C4-2B (cell line): ENCODE data around the gene ZNF346.

Experiments
- H3K27ac ChIP-seq: fragments of 450-650 bp; 2 replicates; pipeline ENCODE4 v1.5.1; 2017
- CTCF ChIP-seq: fragments of 450-650 bp; conservative IDR thresholded peaks from 2 replicates; pipeline ENCODE4 v1.5.1; 2017; ENCODE audit warnings: mild to moderate bottlenecking
- ZFX ChIP-seq: fragments of 450-650 bp; IDR thresholded peaks from 2 replicates; pipeline ENCODE4 v1.6.1; 2017

The ZNF346 gene

GRCh38 chr5:177023303-177023664 is 788 bp downstream of the ZNF346 start:
- TF ChIP-seq ZFX: no peak
- no peak for TF ChIP-seq CTCF
- peak overlapping the region; percentile 91 for H3K27ac ChIP-seq

- TF ChIP-seq CTCF: no peak
- no peak for TF ChIP-seq ZFX
- no peak overlapping the region for H3K27ac ChIP-seq
These were observed 2.1 kb downstream of the ZNF346 start for GRCh38 chr5:177024559-177024958.

GRCh38 chr5:177025101-177025601 is 2.7 kb downstream of the ZNF346 start:
- H3K27ac ChIP-seq: no peak overlapping the region
- no peak for TF ChIP-seq ZFX
- TF ChIP-seq CTCF: no peak

- H3K27ac ChIP-seq: no peak overlapping the region
- TF ChIP-seq CTCF: no peak
- no peak for TF ChIP-seq ZFX
These were observed 5.2 kb downstream of the ZNF346 start for GRCh38 chr5:177027665-177028064.

GRCh38 chr5:177029498-177029897 is 7.0 kb downstream of the ZNF346 start:
- TF ChIP-seq CTCF: no peak
- no peak overlapping the region for H3K27ac ChIP-seq

GRCh38 chr5:177035976-177036375 is 13.5 kb downstream of the ZNF346 start:
- no peak overlapping the region for H3K27ac ChIP-seq
- TF ChIP-seq CTCF: no peak
- no peak for TF ChIP-seq ZFX

GRCh38 chr5:177036443-177036842 is 13.9 kb downstream of the ZNF346 start:
- no peak overlapping the region for H3K27ac ChIP-seq
- TF ChIP-seq ZFX (no peak), CTCF (no peak)
